Epidermal melanocyte (primary cell): ENCODE results near the gene ZNF133.
"Not testable (repeated sequence)": the region's sequence is repeated elsewhere in the genome, so short reads cannot be mapped to it uniquely, and the experiment has no call there.

Experiments
- DNase-seq: peaks from one replicate; pipeline ENCODE4 v3.0.0; 2011; ENCODE audit warnings: low spot score; ENCODE audit not compliant: insufficient read length

ZNF133 gene

GRCh38 chr20:18287915-18288748 lies at the start of gene ZNF133:
TSS of gene ZNF133 (plus strand) at chr20:18288527. CDS start at chr20:18305687, 17,160 bp downstream.
- peak; percentile 91 for DNase-seq

GRCh38 chr20:18240997-18241396 lies 47.3 kb upstream of the ZNF133 start:
- DNase-seq, result no peak

- DNase-seq, result no peak
These were observed 44.5 kb upstream of the ZNF133 start for GRCh38 chr20:18243802-18244201.

- DNase-seq, result not testable (repeated sequence)
These were observed 39.8 kb upstream of the ZNF133 start for GRCh38 chr20:18248545-18248944.

- no peak for DNase-seq
These were observed 38.1 kb upstream of the ZNF133 start for GRCh38 chr20:18250217-18250616.

- DNase-seq, result no peak
These were observed 35.5 kb upstream of the ZNF133 start for GRCh38 chr20:18252597-18253451.

GRCh38 chr20:18254615-18255014 lies 33.7 kb upstream of the ZNF133 start:
- no peak for DNase-seq

- no peak for DNase-seq
These were observed 32.8 kb upstream of the ZNF133 start for GRCh38 chr20:18255526-18255925.

- DNase-seq, result no peak
These were observed 31.8 kb upstream of the ZNF133 start for GRCh38 chr20:18256440-18257090.

- no peak for DNase-seq
These were observed 30.0 kb upstream of the ZNF133 start for GRCh38 chr20:18258126-18258860.

- no peak for DNase-seq
These were observed 28.6 kb upstream of the ZNF133 start for GRCh38 chr20:18259730-18260129.

- no peak for DNase-seq
These were observed 24.6 kb upstream of the ZNF133 start for GRCh38 chr20:18263723-18264122.

- DNase-seq, result no peak
These were observed 22.9 kb upstream of the ZNF133 start for GRCh38 chr20:18265441-18265840.

- no peak for DNase-seq
These were observed 22.0 kb upstream of the ZNF133 start for GRCh38 chr20:18266282-18266681.

- no peak for DNase-seq
These were observed 20.5 kb upstream of the ZNF133 start for GRCh38 chr20:18267815-18268214.

- no peak for DNase-seq
These were observed 17.2 kb upstream of the ZNF133 start for GRCh38 chr20:18271160-18271559.

- no peak for DNase-seq
These were observed 15.9 kb upstream of the ZNF133 start for GRCh38 chr20:18272451-18272850.

- DNase-seq, result no peak
These were observed 14.6 kb upstream of the ZNF133 start for GRCh38 chr20:18273738-18274137.

GRCh38 chr20:18275960-18276359 lies 12.4 kb upstream of the ZNF133 start:
- not testable (repeated sequence) for DNase-seq

- DNase-seq, result peak; percentile 29
These were observed 11.5 kb upstream of the ZNF133 start for GRCh38 chr20:18276821-18277220.

GRCh38 chr20:18279242-18279641 lies 9.1 kb upstream of the ZNF133 start:
- DNase-seq, result no peak
